A673 (cell line): ENCODE data around the gene TSGA10.

Experiments
- CTCF ChIP-seq: fragments of 300-800, 200-600 bp; sonication (generic); conservative IDR thresholded peaks from 2 replicates; pipeline ENCODE4 v1.5.1; 2017; ENCODE audit warnings: low read depth, mild to moderate bottlenecking, antibody characterized with exemption, low read length, moderate library complexity, mixed read lengths
- EZH2 ChIP-seq: fragments of 200-600 bp; sonication (generic); IDR thresholded peaks from 2 replicates; pipeline ENCODE4 v1.6.1; 2017; ENCODE audit warnings: borderline replicate concordance, low read depth, mild to moderate bottlenecking, mixed read lengths, antibody characterized with exemption, low read length; ENCODE audit not compliant: poor library complexity, severe bottlenecking

- no peak for TF ChIP-seq CTCF
- no peak for TF ChIP-seq EZH2
These were observed 118.8 kb downstream of the TSGA10 start for GRCh38 chr2:99035920-99036319.
